ENCODE data around the gene RSPH4A. TPM values are rescaled to one million over a fixed set of nuclear protein-coding genes. Genes with fewer than 3 reads are reported as not detected.
A peak's percentile ranks its signal among the peaks of the same experiment; 100 is the strongest.

RSPH4A gene
- total RNA-seq, 4 donors from 2014 or later = 0.25 to 2.0 (median 0.81) TPM; not detected in 1

DNA sequence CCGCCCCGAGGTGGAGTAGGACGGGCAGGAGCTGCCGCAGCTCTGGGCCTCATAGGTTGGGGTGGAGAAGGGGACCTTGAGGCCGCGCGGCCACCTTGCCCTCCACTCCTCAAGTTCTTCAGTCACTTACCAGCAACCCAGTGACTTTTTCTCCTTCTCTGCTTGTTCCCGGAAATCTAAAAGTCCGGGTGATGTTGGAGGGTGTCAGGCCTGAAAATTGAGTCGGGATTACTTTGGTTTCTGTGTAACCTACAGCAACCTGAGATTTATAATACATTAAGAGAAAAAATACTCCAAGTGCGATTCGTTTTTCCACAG lies 44.6 kb upstream of the RSPH4A start:
- DNase-seq (ENCODE audit: low spot score in 2 of 2) = no peak
- peak overlapping the region; percentile 94 for H3K27ac ChIP-seq
- peaks cover 14% of the 10 kb centered on the region for H3K36me3 ChIP-seq
- TF ChIP-seq POLR2AphosphoS5 (IDR thresholded peaks at IDR 0.05) (no peak), EP300 (IDR thresholded peaks at IDR 0.05) (no peak), POLR2A (IDR thresholded peaks at IDR 0.05) (no peak)
- TF ChIP-seq, protein P1, sequence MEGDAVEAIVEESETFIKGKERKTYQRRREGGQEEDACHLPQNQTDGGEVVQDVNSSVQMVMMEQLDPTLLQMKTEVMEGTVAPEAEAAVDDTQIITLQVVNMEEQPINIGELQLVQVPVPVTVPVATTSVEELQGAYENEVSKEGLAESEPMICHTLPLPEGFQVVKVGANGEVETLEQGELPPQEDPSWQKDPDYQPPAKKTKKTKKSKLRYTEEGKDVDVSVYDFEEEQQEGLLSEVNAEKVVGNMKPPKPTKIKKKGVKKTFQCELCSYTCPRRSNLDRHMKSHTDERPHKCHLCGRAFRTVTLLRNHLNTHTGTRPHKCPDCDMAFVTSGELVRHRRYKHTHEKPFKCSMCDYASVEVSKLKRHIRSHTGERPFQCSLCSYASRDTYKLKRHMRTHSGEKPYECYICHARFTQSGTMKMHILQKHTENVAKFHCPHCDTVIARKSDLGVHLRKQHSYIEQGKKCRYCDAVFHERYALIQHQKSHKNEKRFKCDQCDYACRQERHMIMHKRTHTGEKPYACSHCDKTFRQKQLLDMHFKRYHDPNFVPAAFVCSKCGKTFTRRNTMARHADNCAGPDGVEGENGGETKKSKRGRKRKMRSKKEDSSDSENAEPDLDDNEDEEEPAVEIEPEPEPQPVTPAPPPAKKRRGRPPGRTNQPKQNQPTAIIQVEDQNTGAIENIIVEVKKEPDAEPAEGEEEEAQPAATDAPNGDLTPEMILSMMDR (IDR thresholded peaks at IDR 0.05) = no peak
- H3K4me3 ChIP-seq = peak overlapping the region; percentile 59
- WGBS = 0% methylated on average over 8 of the region's 12 CpGs
- no peaks in the 10 kb centered on the region for H3K9me3 ChIP-seq
- peaks cover 35% of the 10 kb centered on the region for H3K4me1 ChIP-seq
- no peaks in the 10 kb centered on the region for H3K27me3 ChIP-seq

DNA sequence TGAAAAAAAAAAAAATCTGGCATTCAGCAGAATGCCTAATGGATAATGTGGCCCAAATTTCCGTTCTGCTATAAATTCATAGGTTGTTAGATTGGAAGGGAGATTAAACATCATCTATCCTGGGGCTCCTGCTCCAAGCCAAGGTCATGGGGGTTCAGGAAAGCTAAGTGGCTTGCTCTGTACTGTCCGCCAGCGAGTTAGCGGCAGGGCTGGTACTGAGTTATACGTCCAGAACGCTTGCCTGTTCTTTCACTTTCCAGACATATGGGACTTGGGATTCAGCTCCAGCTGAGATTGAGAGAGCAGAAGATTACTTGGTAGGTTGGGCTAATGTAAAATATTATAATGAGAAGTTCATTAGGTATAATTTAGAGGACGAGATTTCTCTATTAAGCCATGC lies 44.1 kb upstream of the RSPH4A start:
- H3K27ac ChIP-seq = peak overlapping the region; percentile 94
- 5% methylated on average over 7 of the region's 7 CpGs for WGBS
- H3K27me3 ChIP-seq = no peaks in the 10 kb centered on the region
- H3K4me1 ChIP-seq = peaks cover 35% of the 10 kb centered on the region
- no peak for DNase-seq (ENCODE audit: low spot score in 2 of 2)
- no peaks in the 10 kb centered on the region for H3K9me3 ChIP-seq
- TF ChIP-seq POLR2A (IDR thresholded peaks at IDR 0.05) = no peak
- TF ChIP-seq POLR2AphosphoS5 (IDR thresholded peaks at IDR 0.05) = no peak
- TF ChIP-seq, protein P1 (IDR thresholded peaks at IDR 0.05) = no peak
- TF ChIP-seq EP300 (IDR thresholded peaks at IDR 0.05) = no peak
- H3K4me3 ChIP-seq = peak overlapping the region; percentile 59
- peaks cover 14% of the 10 kb centered on the region for H3K36me3 ChIP-seq

DNA sequence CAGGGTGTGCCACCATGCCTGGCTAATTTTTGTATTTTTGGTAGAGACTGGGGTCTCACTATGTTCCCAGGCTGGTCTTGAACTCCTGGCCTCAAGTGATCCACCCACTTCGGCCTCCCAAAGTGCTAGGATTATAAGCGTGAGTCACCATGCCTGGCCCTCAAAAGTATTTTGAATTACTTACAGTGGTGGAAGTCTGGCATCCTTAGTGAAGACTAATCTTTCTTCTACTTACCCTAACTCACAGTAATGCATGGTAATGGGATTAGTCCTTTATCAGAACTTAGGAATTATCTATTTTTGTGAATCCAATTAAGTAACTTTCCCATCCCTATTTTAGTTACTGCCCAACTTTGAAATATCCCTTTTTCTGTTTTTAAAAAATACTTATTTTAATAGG lies 41.1 kb upstream of the RSPH4A start:
- WGBS = 88% methylated on average over 2 of the region's 2 CpGs
- H3K36me3 ChIP-seq = peaks cover 16% of the 10 kb centered on the region

DNA sequence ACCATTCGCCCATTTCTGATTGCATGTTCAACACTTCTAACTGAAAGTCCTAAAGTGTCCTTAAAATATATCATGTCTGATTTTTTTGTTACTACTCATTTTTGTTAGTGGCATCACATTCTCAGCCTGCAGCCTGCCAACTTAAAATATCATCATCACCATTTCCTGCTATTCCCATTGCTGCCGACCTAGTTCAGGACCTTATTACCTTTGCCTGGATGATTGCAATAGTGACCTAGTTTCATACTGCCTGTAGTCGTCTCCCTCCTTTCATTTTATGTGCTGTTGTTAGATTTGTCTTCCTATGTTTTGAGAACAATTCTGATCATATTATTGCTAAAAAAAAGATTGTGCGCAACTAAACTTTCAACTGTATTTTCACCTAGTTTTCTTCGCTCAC lies 38.8 kb upstream of the RSPH4A start:
- peaks cover 18% of the 10 kb centered on the region for H3K36me3 ChIP-seq
- no peaks in the 10 kb centered on the region for H3K27me3 ChIP-seq
- TF ChIP-seq EP300 (IDR thresholded peaks at IDR 0.05) = no peak
- TF ChIP-seq POLR2A (IDR thresholded peaks at IDR 0.05) = no peak
- no peak for TF ChIP-seq POLR2AphosphoS5 (IDR thresholded peaks at IDR 0.05)
- TF ChIP-seq, protein P1 (IDR thresholded peaks at IDR 0.05) = no peak
- H3K9me3 ChIP-seq = no peaks in the 10 kb centered on the region
- H3K27ac ChIP-seq = no peak overlapping the region
- peaks cover 17% of the 10 kb centered on the region for H3K4me1 ChIP-seq
- WGBS = 92% methylated on average over 5 of the region's 5 CpGs
- DNase-seq (ENCODE audit: low spot score in 2 of 2) = no peak
- H3K4me3 ChIP-seq = no peak overlapping the region

More for the DNA sequence above, 41.1 kb upstream of the RSPH4A start:
- TF ChIP-seq POLR2A (IDR thresholded peaks at IDR 0.05) = no peak
- no peak overlapping the region for H3K4me3 ChIP-seq
- DNase-seq (ENCODE audit: low spot score in 2 of 2) = no peak
- no peaks in the 10 kb centered on the region for H3K27me3 ChIP-seq
- peaks cover 26% of the 10 kb centered on the region for H3K4me1 ChIP-seq
- H3K9me3 ChIP-seq = no peaks in the 10 kb centered on the region
- H3K27ac ChIP-seq = no peak overlapping the region

DNA sequence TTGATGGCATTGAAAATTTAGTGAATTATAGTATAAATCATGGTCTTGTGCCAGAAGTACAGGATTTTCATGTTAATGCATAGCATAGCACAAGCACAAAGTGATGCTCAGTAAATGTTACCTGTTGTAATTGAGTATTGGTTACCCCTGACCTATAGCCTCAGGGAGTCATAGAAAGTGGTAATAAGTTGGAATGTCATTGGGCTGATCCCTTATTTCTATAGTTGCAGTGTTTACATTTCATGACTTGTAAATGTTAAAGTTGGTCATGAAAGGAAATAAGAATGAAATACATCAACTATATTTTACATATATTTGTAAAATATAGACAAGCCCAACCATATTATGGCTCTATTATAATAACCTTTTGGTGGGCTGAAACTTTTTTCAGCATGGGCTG lies 37.9 kb upstream of the RSPH4A start:
- Histone ChIP-seq H3K4me3 (no peak overlapping the region), H3K4me1 (peaks cover 8% of the 10 kb centered on the region), H3K27me3 (no peaks in the 10 kb centered on the region), H3K36me3 (peaks cover 23% of the 10 kb centered on the region), H3K27ac (no peak overlapping the region), H3K9me3 (no peaks in the 10 kb centered on the region)
- DNase-seq (ENCODE audit: low spot score in 2 of 2) = no peak
- TF ChIP-seq EP300 (IDR thresholded peaks at IDR 0.05) = no peak
- no peak for TF ChIP-seq POLR2AphosphoS5 (IDR thresholded peaks at IDR 0.05)
- TF ChIP-seq, protein P1 (IDR thresholded peaks at IDR 0.05) = no peak
- no peak for TF ChIP-seq POLR2A (IDR thresholded peaks at IDR 0.05)

DNA sequence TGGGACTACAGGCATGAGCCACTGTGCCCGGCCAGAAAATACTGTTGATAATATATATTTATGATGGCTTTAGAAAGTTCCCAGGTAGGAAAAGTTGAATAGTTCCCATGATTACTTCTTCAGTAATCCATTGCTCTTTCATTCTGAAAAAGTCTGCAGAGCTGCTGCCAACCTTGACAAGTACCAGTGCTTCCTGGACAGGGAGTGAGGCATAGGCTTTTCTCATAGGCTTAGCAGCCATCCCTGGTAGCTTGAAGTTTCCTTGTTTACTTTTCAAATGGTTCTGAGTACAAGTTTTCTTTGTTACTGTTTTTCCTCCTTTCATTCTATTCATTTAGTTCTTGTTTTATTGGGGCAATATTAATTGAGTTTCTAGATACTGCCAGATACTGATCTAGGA lies 37.1 kb upstream of the RSPH4A start:
- TF ChIP-seq EP300 (IDR thresholded peaks at IDR 0.05) = no peak
- no peak for TF ChIP-seq POLR2AphosphoS5 (IDR thresholded peaks at IDR 0.05)
- TF ChIP-seq, protein P1 (IDR thresholded peaks at IDR 0.05) = no peak
- TF ChIP-seq POLR2A (IDR thresholded peaks at IDR 0.05) = no peak
- Histone ChIP-seq H3K36me3 (peaks cover 27% of the 10 kb centered on the region), H3K4me3 (no peak overlapping the region), H3K9me3 (no peaks in the 10 kb centered on the region), H3K27me3 (no peaks in the 10 kb centered on the region), H3K4me1 (peaks cover under 1% of the 10 kb centered on the region), H3K27ac (no peak overlapping the region)
- DNase-seq (ENCODE audit: low spot score in 2 of 2) = no peak
- 64% methylated on average over 1 of the region's 1 CpG for WGBS
